ENCODE results near the gene CSF3R.

GRCh38 chr1:36417931-36418330 is 64.8 kb downstream of the CSF3R start:
- TF ChIP-seq CTCF (IDR thresholded peaks at IDR 0.05; ENCODE audit: poor library complexity) (no peak), EZH2phosphoT487 (IDR thresholded peaks at IDR 0.05; ENCODE audit: low read depth, severe bottlenecking, unreplicated experiment) (no peak), EZH2 (IDR thresholded peaks at IDR 0.05; ENCODE audit: borderline replicate concordance) (no peak)

Data from hepatocyte (in vitro differentiated cells).